IMR-90 (cell line): ENCODE results near the gene TTC7B. TPM values are rescaled to one million over a fixed set of nuclear protein-coding genes. Genes with fewer than 3 reads are reported as not detected.

Experiments used
- ATAC-seq: fragments of 200-7000 bp; cut with Tn5 transposase; 2 replicates; pipeline ENCODE4 v1.9.1; 2020; ENCODE audit warnings: low read depth, mild to moderate bottlenecking, moderate library complexity
- BruUV-seq: library from RNA; stranded (reverse); fragments of 400-500 nt; replicated peaks from 2 replicates; lab custom pipeline; 2021; lab: Mats Ljungman, UMichigan
- CTCF ChIA-PET: fragments of 300-600 bp; formaldehyde crosslinking; extraction: SDS; loops from one replicate; lab custom pipeline; 2021; ENCODE audit warnings: antibody characterized with exemption; lab: Yijun Ruan, JAX
- POLR2A ChIA-PET: fragments of 300-600 bp; sonication (Branson Sonifier 250); formaldehyde crosslinking; loops from one replicate; lab custom pipeline; 2022; ENCODE audit warnings: antibody characterized with exemption; ENCODE audit not compliant: unreplicated experiment; lab: Charles Lee
- DNase-seq: peaks from one replicate; pipeline ENCODE4 v3.0.0; 2013
- H2AFZ ChIP-seq: replicated peaks from 2 replicates; pipeline ENCODE3; 2013; ENCODE audit warnings: low read length, mild to moderate bottlenecking; ENCODE audit not compliant: poor library complexity
- H2AK5ac ChIP-seq: 2 replicates; pipeline ENCODE4 v1.6.1; 2013; ENCODE audit warnings: low read depth, low read length, inconsistent platforms
- H2AK9ac ChIP-seq: replicated peaks from 2 replicates; pipeline ENCODE3; 2013; ENCODE audit warnings: mild to moderate bottlenecking, low read depth, low read length, moderate library complexity; ENCODE audit not compliant: poor library complexity
- H2BK120ac ChIP-seq: 2 replicates; pipeline ENCODE4 v1.6.1; 2013; ENCODE audit warnings: low read depth, low read length, inconsistent platforms
- H2BK15ac ChIP-seq: 3 replicates; pipeline ENCODE4 v1.6.1; 2013; ENCODE audit warnings: low read depth, low read length, inconsistent platforms
- H2BK20ac ChIP-seq: 2 replicates; pipeline ENCODE4 v1.6.1; 2013; ENCODE audit warnings: low read depth, mild to moderate bottlenecking, inconsistent platforms, low read length, moderate library complexity
- H2BK5ac ChIP-seq: 2 replicates; pipeline ENCODE4 v1.6.1; 2013; ENCODE audit warnings: mild to moderate bottlenecking, low read depth, low read length, inconsistent platforms; ENCODE audit not compliant: poor library complexity, severe bottlenecking
- H3K14ac ChIP-seq: replicated peaks from 2 replicates; pipeline ENCODE4 v1.6.1; 2013; ENCODE audit warnings: low read depth, low read length, inconsistent platforms
- H3K18ac ChIP-seq: 2 replicates; pipeline ENCODE4 v1.6.1; 2013; ENCODE audit warnings: low read depth, low read length, control low read depth
- H3K23ac ChIP-seq: 2 replicates; pipeline ENCODE4 v1.6.1; 2013; ENCODE audit warnings: low read depth, low read length, inconsistent platforms
- H3K27ac ChIP-seq: 2 replicates; pipeline ENCODE4 v1.5.1; 2013; ENCODE audit warnings: mild to moderate bottlenecking, control low read depth, low read length; ENCODE audit not compliant: insufficient read depth
- H3K27me3 ChIP-seq: 2 replicates; pipeline ENCODE4 v1.6.1; 2013; ENCODE audit warnings: low read length; ENCODE audit not compliant: control insufficient read depth, insufficient read depth
- H3K36me3 ChIP-seq: 2 replicates; pipeline ENCODE4 v1.6.1; 2013; ENCODE audit warnings: low read length, mixed read lengths; ENCODE audit not compliant: control insufficient read depth, insufficient read depth
- H3K4ac ChIP-seq: 2 replicates; pipeline ENCODE4 v1.6.1; 2013; ENCODE audit warnings: low read depth, low read length, inconsistent platforms
- H3K4me1 ChIP-seq: 2 replicates; pipeline ENCODE4 v1.6.1; 2013; ENCODE audit warnings: low read length, mixed read lengths; ENCODE audit not compliant: control insufficient read depth, insufficient read depth
- H3K4me2 ChIP-seq: 2 replicates; pipeline ENCODE4 v1.6.1; 2013; ENCODE audit warnings: low read depth, mild to moderate bottlenecking, control low read depth, low read length, moderate library complexity
- H3K4me3 ChIP-seq: 2 replicates; pipeline ENCODE4 v1.5.1; 2013; ENCODE audit warnings: low read depth, mild to moderate bottlenecking, control low read depth, low read length, moderate library complexity; ENCODE audit not compliant: insufficient read depth
- H3K56ac ChIP-seq: 2 replicates; pipeline ENCODE4 v1.6.1; 2013; ENCODE audit warnings: low read length, inconsistent platforms; ENCODE audit not compliant: insufficient read depth; ENCODE audit errors: extremely low read depth
- H3K79me1 ChIP-seq, 2 experiments: 2 replicates each; pipeline ENCODE4 v1.6.1; 2013; ENCODE audit warnings: low read length in 2 of 2, inconsistent platforms in 1 of 2, low read depth in 1 of 2
- H3K9ac ChIP-seq: 2 replicates; pipeline ENCODE4 v1.6.1; 2013; ENCODE audit warnings: low read depth, low read length, control low read depth
- H3K9me1 ChIP-seq: 2 replicates; pipeline ENCODE4 v1.6.1; 2013; ENCODE audit warnings: low read length, inconsistent platforms; ENCODE audit not compliant: insufficient read depth
- H3K9me3 ChIP-seq: 2 replicates; pipeline ENCODE4 v1.6.1; 2013; ENCODE audit warnings: low read length; ENCODE audit not compliant: control insufficient read depth, insufficient read depth
- H4K20me1 ChIP-seq: 2 replicates; pipeline ENCODE4 v1.6.1; 2013; ENCODE audit warnings: low read length, inconsistent platforms; ENCODE audit not compliant: insufficient read depth
- H4K5ac ChIP-seq: 2 replicates; pipeline ENCODE4 v1.6.1; 2013; ENCODE audit warnings: mild to moderate bottlenecking, low read depth, low read length, control low read depth
- H4K8ac ChIP-seq, 2 experiments: 2 replicates each; pipeline ENCODE4 v1.6.1; 2013; ENCODE audit warnings: low read depth in 2 of 2, low read length in 2 of 2, control low read depth in 1 of 2, inconsistent platforms in 1 of 2
- H4K91ac ChIP-seq: 2 replicates; pipeline ENCODE4 v1.6.1; 2013; ENCODE audit warnings: low read depth, low read length, inconsistent platforms; ENCODE audit not compliant: insufficient read depth
- CEBPB ChIP-seq: IDR thresholded peaks from 2 replicates; pipeline ENCODE4 v1.6.1; 2012; ENCODE audit warnings: low read depth, low read length, improper control_type of control experiment
- CHD1 ChIP-seq: IDR thresholded peaks from 2 replicates; pipeline ENCODE4 v1.6.1; 2012; ENCODE audit warnings: low read depth, low read length, improper control_type of control experiment
- CTCF ChIP-seq: conservative IDR thresholded peaks from 2 replicates; pipeline ENCODE4 v1.5.1; 2012; ENCODE audit warnings: mild to moderate bottlenecking, low read depth, low read length, improper control_type of control experiment
- FOS ChIP-seq: fragments of 150-350 bp; IDR thresholded peaks from 2 replicates; pipeline ENCODE4 v1.6.1; 2016; ENCODE audit warnings: low read depth, low read length
- MAFK ChIP-seq: IDR thresholded peaks from 2 replicates; pipeline ENCODE4 v1.6.1; 2012; ENCODE audit warnings: low read depth, low read length, improper control_type of control experiment
- MAZ ChIP-seq: IDR thresholded peaks from 2 replicates; pipeline ENCODE4 v1.6.1; 2012; ENCODE audit warnings: low read depth, mild to moderate bottlenecking, low read length, improper control_type of control experiment, moderate library complexity, borderline replicate concordance
- MXI1 ChIP-seq: IDR thresholded peaks from 2 replicates; pipeline ENCODE4 v1.6.1; 2012; ENCODE audit warnings: low read depth, mild to moderate bottlenecking, low read length, moderate library complexity, borderline replicate concordance
- POLR2A ChIP-seq: IDR thresholded peaks from 2 replicates; pipeline ENCODE4 v1.6.1; 2012; ENCODE audit warnings: mild to moderate bottlenecking, low read depth, low read length
- RAD21 ChIP-seq: IDR thresholded peaks from 2 replicates; pipeline ENCODE4 v1.6.1; 2012; ENCODE audit warnings: low read length, improper control_type of control experiment
- RFX5 ChIP-seq: IDR thresholded peaks from 2 replicates; pipeline ENCODE4 v1.8.0; 2012; ENCODE audit warnings: low read depth, mild to moderate bottlenecking, low read length, moderate library complexity
- SMC3 ChIP-seq: fragments of 150-350 bp; IDR thresholded peaks from 2 replicates; pipeline ENCODE4 v1.6.1; 2016; ENCODE audit warnings: low read depth, mild to moderate bottlenecking, antibody characterized with exemption, low read length, moderate library complexity
- USF2 ChIP-seq: fragments of 150-350 bp; IDR thresholded peaks from 2 replicates; pipeline ENCODE4 v1.6.1; 2017; ENCODE audit warnings: mild to moderate bottlenecking, antibody characterized with exemption, low read length, low read depth
- WGBS, 2 experiments: methylation state at CpG; one replicate each; pipeline versions ENCODE4 v1.1.5 to v1.1.7; 2013; ENCODE audit warnings: missing lambda C conversion rate in 2 of 2; ENCODE audit not compliant: insufficient read length in 1 of 2; ENCODE audit errors: extremely low coverage in 2 of 2; 5-methylcytosine and 5-hydroxymethylcytosine counted together
- dilution Hi-C: fragments of 300-500 bp; cut with HindIII; formaldehyde crosslinking; loops from one replicate; pipeline ENCODE4 v1.14.3; 2018; ENCODE audit warnings: low sequenced_read_pairs; ENCODE audit not compliant: unreplicated experiment
- in situ Hi-C: fragments of 300-500 bp; cut with MboI; formaldehyde crosslinking; loops from 3 replicates; pipeline ENCODE4 v1.14.3; 2019; ENCODE audit warnings: low sequenced_read_pairs, inconsistent platforms, mixed read lengths
- intact Hi-C: fragments of 100-400 bp; cut with micrococcal nuclease; formaldehyde crosslinking; loops from 2 replicates; pipeline ENCODE4 v1.10.0; 2022
- polyA plus RNA-seq, 3 experiments: library from polyadenylated mRNA; depleted of rRNA; stranded (reverse); fragments of >200 nt; gene quantifications; 2 replicates each; pipeline ENCODE4 v1.2.3, GENCODE V29; 2012; ENCODE audit warnings: low replicate concordance in 1 of 3
- total RNA-seq: library from RNA; depleted of rRNA; stranded (reverse); fragments of >200 nt; gene quantifications from 2 replicates; pipeline ENCODE4 v1.2.3, GENCODE V29; 2012

The TTC7B gene
- total and polyA plus RNA-seq, 2 of the 4 experiments (the other 2 are of a cell fraction): 18.1 to 35.3 TPM

GRCh38 chr14:90620568-90621077 is 195.6 kb downstream of the TTC7B start:
- Histone ChIP-seq H3K27ac (no peak overlapping the region), H3K56ac (no peak overlapping the region), H4K91ac (no peak overlapping the region), H2AFZ (no peak overlapping the region), H3K9me3 (no peaks in the 10 kb centered on the region), H3K9ac (no peak overlapping the region), H3K4me3 (no peak overlapping the region), H3K4me2 (no peak overlapping the region), H3K79me1 (0 out of 4 replicates have a peak, but pooled peaks cover 0 to 2% of the 10 kb centered on the region in 2 experiments), H3K36me3 (peaks cover 4% of the 10 kb centered on the region; the same call in 1 of the 2 replicates), H3K27me3 (no peaks in the 10 kb centered on the region), H2AK9ac (no peak overlapping the region), H3K9me1 (peaks cover 11% of the 10 kb centered on the region; the same call in 1 of the 2 replicates), H4K20me1 (no peaks in the 10 kb centered on the region), H3K4ac (no peak overlapping the region), H4K5ac (no peak overlapping the region), H2BK15ac (no peak overlapping the region), H3K14ac (no peak overlapping the region), H2BK5ac (no peak overlapping the region), H3K23ac (no peak overlapping the region), H2BK120ac (no peak overlapping the region), H3K4me1 (peaks cover 10% of the 10 kb centered on the region), H2AK5ac (no peak overlapping the region), H4K8ac (no peak overlapping the region), H2BK20ac (no peak overlapping the region), H3K18ac (no peak overlapping the region)
- TF ChIP-seq FOS: no peak
- no peak for TF ChIP-seq CTCF
- no peak for TF ChIP-seq MAZ
- TF ChIP-seq RFX5: no peak
- TF ChIP-seq MXI1: no peak
- TF ChIP-seq SMC3: no peak
- TF ChIP-seq POLR2A: no peak
- TF ChIP-seq RAD21: no peak
- TF ChIP-seq USF2: no peak
- TF ChIP-seq CEBPB: no peak
- no peak for TF ChIP-seq CHD1
- TF ChIP-seq MAFK: no peak
- dilution Hi-C loops: no loop called here
- ATAC-seq (no peak), DNase-seq (no peak)
- WGBS, 2 experiments: 87% methylated on average over 5 of the region's 7 CpGs; no CpG with 5 or more reads in 1 of the 2 experiments
- BruUV-seq: no TSS peak
- intact Hi-C loops: no loop called here
- CTCF ChIA-PET: interaction anchor here (0.6 kb wide), 1 partner anchor 136 kb away, joined by 3 read pairs; no protein-coding TSS in a partner anchor
- POLR2A ChIA-PET: no interaction called here
- in situ Hi-C loops: no loop called here
